Muscle of back (tissue), 11 donors: ENCODE results near the gene ARSG. TPM values are rescaled to one million over a fixed set of nuclear protein-coding genes. Genes with fewer than 3 reads are reported as not detected.
A peak's percentile ranks its signal among the peaks of the same experiment; 100 is the strongest.

Experiments
- DNase-seq, 3 donors: peaks; one replicate each; pipeline versions ENCODE4 v3.0.0 to v3.0.0-alpha.2; 2013
- polyA plus RNA-seq, 10 donors: library from polyadenylated mRNA; unstranded; fragments of 120-200 nt; gene quantifications; one replicate each; pipeline ENCODE4 v1.2.1, GENCODE V29; 2013; ENCODE audit not compliant: insufficient read length in 10 of 10

Gene ARSG
- polyA plus RNA-seq, 10 donors, result 2.2 to 4.3 (median 3.1) TPM

DNA sequence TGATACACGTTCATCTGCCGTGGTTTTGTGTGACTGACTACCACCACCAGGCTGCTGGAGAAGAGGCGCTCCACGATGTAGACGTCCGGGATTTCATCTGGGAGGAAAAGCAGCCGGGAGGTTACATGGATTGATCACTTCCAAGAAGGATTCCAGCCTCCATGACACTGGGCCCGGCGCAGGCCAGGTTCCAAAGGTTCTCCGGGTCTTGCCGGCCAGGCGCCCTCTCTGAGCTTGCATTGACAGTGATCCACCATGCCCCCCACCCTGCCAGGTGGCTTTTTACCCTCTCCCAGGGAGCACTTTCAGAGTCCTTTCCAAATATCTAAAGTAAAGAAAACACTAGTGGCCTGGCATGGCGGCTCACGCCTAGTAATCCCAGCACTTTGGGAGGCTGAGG lies 159.5 kb downstream of the ARSG start:
- no peak for DNase-seq

DNA sequence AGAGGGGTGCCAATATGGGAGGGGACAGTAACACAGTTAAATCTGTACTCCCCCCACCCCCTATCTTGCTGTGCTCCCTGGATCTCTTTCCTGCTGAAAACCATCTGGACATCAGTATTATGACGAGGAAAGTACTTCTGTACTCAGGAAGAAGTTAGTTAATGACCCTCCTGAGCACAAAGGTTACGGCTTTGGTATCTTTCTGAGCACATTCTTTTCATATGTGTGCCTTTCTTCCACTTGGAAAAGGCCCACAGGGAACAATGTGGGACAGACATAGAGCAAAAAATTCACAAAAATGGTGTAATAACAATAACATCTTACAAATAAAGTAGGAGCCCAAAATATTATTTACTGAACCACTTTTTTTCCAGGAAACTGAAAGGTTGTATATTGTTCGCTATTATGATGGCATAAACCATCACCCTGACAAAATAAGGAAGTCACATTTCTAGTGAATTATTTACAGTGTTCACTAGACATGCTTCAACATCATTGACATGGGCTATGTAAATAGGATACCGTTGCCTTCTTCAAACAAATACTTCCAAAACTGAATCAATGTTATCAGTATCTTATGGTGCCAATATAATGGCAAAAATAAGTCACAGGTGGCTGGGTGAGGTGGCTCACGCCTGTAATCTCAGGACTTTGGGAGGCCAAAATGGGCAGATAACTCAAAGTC lies 160.5 kb downstream of the ARSG start:
- DNase-seq, result peak in 1 of 3 donors; percentile 43

DNA sequence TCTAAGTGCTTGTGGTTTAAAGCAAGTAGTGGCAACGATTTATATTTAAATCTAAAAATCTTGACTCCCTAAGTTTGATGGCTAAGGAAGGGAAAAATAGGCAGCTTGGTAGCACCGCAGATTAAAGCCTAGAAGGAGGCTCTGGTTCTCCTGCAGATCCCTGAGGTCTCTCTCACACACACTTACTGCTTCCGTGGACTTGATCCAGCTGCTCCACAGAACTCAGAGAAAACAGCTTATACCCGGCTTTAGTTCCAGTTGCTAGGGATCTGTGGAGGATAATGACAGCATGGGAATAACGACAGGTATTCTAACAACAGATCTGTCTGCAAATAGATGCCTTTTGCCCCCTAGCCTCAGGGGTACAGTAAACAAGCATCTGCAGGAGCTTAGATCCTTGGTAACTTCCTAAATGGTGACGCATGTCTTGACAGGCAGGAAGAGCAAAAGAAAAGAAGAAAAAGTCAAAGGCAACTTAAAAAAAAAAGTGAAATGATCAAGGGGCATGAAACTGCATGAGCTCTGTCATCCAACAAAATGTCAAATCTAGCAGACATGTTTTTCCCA lies 161.5 kb downstream of the ARSG start:
- peak in 1 of 3 donors; percentile 44 for DNase-seq

DNA sequence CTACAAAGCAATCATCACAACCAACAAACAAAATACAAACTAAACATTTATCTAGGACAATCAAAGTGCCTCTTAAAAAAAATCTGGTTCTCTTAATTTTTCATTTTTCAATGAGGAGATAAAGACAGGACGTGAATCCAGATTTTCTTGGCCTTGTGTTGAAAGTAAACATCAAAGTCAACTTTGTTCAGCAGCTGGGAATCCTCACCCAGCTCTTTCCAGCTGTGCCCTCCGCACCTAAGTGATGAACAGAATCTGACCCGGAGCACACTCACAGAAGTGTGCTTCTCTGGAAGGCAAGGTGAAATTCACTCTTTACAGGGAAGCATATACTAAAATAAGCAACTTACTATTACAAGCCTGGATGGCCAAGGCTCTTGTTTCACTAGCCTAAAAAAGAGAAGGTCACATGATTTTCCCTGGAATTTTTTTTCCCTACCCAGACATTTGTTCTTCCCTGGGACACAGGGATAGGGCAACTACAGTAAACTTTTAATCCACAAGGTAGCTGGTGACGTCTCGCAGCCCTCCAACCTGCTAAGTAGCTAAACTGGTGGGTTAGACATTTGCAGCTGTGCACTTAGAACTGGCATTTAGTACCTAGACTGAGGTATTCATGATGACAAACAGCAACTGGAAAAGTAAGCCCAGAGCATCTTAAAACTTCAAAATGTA lies 162.8 kb downstream of the ARSG start:
- no peak for DNase-seq

DNA sequence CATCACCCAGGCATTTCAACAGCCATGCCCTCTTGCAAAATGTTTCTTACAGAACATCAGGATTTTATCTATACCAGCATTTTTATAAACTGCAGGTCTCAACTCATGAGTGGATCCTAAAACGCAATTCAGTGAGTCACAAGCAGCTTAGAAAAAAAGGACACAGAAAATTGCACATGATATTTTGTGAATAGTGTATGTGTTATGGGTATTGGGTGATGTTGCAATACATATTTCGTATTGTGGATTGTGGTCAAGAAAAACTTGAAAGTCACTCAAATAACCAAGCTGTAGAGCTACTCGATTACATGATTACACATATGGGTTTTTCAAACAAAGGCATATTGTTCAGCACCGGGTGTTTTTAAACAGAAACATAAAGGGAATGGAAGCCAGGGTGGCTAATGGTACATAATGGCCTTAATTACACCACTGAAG lies 164.6 kb downstream of the ARSG start:
- peak in 1 of 3 donors; percentile 39 for DNase-seq

DNA sequence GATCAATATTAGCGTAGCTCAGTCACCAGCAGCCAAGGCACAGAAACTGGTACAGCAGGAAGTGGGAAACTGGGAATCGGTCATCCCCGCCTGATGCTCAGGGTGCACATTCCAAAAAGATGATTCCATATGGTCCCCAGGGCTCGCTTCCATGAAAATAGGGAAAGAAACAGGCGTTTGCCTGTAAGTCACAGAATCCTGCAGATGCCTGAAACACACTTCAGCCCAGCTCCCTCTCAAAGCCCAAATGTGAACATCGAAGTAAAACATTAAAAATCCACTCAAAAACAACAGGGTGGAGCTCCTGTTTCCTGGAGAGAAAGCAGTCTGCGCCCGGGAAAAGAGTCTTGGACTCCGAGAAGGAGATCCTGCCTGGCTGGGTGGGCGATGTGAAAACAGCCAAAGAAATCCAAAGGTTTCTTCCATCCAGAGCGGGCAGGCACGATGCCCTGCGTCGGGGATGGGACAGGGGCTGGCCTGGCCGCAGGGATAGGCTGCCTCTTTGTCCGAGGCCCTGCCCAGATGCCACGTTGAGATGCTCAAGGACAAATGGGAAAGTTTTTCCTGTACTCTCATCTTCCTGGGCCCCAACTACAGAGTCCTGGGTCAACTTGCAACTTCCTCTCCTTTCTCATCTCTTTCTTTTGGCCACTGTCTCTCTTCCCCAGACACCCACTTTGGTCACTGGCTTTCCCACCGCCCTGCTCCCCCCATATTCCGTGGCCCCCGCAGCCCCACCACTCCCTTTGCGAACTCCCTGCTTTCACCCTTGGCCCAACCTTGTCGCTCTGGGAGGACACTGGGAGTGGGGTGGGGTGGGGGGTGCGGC lies 165.3 kb downstream of the ARSG start:
- DNase-seq, result peak; percentile 86 to 95 (median 88)

DNA sequence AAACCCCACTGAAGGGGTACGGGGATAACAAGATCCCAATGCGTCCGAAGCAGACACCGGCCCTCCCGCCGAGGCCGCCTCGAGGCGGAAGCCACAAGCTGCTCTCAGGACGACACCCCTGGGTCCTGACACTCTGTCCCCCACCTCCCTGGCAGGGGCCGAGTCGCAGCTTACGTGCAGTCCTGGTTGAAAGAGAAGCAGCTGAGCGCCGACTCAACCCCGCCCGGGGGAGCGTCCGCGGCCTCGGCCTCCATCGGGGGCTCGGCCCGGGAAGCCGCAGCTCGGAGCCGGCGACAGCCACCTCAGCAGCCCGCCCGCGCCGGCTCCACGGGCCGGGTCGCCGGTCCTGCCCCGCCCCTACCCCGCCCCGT lies 165.9 kb downstream of the ARSG start, which contains the start of gene WIPI1:
Gene WIPI1, minus strand, starts transcription at position 329 of the 371 bp plus-strand sequence. Its CDS starts 75 bp downstream, at position 254.
- peak; percentile 39 to 85 (median 49) for DNase-seq

DNA sequence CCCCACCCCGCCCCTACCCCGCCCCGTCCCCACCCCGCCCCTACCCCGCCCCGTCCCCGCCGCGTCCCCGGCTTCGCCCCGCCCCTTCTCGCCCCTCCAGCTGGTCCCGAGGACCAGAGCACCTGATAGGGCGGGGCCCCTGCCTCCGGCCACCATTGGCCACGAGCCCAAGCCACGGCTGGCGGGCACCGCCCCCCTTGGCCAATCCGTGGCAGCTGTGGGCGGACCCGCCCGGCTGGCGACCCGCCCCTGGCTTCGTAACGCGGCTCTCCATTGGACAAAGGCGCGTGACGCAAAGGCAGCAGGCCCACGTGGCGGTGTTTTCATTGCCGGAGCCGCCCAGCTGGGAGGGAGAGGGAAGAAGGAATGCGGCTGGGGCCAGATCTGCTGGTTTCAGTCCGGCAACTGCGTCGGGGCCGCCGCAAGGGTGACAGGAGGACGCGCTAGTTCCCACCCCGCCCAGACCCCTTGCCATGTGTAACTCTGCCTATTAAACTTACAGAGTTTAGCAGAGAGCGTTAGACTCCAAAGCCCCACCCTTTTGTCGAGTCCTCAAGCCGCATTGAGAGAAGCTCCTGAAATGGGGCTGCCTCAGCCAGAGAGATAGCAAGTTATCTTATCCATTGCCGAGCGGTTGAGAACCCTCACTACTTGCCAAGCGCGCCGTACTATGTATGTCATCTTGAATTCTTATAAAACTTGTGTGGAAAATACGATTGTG lies 166.4 kb downstream of the ARSG start:
- DNase-seq, result peak; percentile 99

DNA sequence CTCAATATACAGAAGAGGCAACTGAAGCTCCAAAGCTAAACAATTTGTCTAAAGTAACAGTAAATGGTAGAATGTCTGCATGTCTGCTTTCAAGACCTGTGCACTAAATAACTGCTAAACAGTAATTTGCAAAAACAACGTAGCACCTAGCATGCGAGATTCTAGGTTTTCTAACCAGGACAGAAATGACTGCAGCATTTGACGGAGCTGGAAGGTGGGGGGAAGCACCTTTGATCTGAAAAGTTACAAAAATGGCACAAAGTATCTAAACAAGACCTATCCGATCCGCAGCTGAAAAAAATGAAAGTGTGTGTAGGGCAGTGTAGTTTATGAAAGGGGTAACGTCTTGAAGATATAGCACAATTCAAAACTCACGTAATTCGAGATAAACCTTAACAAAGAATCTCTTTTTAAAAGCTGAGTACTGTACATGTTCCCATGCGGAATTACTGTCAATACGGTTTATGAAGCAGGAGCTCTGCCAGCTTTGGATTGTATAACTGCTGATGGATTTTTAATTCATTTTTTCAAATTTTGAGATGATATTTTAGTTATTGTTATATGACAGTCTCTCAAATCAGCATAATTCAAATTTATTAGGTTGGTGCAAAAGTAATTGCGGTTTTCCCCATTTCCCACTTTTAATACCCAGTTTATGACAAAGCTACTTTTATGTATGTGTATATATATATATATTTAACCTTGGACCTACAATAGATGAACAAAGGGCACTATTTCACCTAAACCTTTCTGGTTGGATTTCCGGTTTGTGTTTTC lies 167.2 kb downstream of the ARSG start:
- no peak for DNase-seq

DNA sequence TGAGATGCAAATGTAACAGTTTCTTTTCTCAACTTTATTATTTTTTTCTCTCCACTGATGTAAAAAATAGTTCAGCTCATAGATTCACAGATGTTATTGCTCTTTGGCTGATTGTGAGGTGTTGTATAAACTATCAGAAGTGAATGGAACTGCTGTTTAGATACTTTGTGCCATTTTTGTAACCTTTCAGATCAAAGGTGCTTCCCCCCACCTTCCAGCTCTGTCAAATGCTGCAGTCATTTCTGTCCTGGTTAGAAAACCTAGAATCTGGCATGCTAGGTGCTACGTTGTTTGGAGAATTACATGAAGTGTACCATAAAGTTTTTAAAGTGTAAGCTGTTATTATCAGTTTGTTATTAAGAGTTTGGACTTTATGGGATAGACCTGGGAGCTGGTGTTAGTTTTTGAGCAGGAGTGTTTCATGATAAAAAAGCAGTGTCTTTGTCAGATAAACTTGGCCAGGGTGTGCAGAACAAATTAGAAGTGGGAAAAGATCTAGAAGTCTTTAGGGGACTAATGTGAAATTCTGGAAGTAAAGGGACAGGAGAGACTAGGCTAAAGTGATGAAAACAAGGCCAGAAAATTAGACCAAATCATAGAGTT lies 167.8 kb downstream of the ARSG start:
- DNase-seq, result no peak

DNA sequence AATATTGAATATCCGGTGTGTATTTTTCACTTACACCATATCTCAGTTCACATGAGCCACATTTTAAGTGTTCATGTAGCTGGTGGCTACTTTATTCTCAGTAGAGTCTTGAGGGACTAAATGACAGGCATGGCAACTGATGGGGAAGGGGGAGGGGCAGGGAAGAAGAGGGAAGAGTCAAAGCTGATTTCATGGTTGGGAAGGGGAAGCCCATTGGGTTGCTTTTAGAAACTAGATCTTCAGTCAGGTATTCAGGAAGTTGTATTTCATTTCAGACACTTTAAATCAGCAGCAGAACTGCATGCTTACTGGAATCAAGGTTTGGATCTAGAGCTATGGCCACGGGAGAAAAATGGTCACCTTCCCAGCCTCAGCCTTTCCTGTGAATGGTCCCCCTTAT lies 168.9 kb downstream of the ARSG start:
- no peak for DNase-seq

DNA sequence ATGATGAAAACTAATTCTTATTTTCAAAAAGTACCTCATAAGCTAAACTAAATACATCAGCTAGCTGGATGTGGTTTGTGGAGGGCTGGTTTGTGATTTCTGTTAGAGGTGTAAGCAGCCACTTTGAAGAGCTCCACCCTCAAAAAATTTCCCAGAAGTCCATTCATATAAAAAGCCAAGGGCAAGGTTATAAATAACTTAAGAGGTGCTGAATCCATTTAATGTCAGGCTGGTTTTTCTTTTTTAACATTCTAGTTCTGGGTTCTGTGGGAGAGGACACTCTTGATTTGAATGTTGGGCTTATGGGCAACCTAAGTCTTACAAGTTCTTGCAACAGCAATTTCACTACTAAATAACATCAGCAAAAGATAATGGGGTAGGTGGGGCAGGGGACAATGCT lies 169.4 kb downstream of the ARSG start:
- DNase-seq, result no peak

DNA sequence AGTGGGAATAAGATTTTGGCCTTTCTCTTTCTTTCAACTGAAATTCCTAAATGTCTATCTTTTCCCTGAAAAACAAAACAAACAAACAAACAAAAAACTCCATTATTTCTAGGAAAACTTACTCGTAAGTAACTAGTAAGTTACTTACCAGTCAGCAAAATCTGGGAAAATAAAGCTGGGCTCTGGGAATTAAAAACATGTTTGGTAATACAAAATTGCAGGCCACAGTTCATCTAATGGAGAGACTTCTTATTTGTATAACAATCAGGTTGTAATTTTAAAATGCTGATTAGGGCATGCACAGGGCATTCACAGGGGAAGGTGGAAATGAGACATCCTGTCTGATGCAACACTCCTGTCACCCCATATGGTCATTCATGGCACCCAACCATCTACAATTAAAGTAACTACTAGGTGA lies 169.8 kb downstream of the ARSG start:
- DNase-seq, result no peak

DNA sequence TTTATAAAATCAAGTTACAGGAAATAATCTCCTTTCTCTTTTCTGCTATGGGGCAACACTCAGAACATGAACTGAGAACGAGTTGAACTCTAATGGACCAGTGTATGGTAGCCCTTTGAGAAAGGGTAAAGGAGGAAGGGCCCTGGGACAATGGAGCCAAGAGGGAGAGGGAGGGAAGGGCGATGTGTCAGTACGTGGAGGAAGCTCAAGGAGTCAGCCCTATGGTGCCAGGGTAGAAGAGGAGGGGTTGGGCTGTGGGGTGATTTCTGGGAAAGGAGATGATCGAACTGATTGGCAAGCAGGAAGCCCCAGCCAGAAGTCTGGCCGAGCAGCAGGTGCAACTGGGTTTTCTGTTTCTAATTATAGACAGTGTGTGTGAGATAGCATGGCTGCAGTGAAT lies 170.3 kb downstream of the ARSG start:
- no peak for DNase-seq

DNA sequence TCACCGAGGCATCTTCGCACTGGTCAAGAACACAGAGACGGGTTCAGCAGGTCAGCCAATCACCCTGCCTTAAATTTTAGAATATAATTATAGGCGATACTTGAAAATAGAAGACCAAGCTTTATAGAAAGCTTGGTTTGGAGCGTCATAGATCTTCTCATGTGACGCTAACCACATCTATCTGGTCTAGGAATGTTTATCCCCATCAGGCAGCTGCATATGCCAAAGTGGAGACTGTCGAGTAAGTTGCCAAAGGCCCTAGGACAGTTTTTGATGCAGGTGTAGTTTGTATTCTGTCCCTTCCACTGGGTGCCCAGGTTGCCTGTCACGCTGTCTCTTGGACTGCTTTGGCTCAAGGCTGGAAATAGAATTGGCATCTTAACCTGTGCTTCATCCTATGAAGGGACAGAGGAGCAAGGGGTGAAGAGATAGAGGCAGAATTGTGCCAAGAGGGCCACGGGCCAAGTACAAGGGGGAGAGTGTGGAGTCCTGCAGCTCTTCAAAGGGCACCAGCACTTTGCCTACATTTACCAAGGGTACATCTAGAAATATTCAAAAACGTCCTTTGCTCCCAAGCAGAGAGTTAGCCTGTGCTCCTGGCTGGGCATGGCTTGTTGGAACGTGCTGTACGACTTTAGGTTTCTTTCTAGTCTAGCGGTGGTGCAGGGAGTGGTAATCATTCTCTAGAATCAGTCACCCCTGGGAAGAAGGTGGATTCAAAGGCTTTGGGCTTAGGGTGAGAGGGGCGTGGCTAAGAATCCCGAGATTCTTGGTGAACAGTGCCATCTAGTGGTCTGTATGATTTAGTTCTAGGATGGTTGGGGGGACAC lies 171.3 kb downstream of the ARSG start:
- peak; percentile 83 to 90 (median 87) for DNase-seq

DNA sequence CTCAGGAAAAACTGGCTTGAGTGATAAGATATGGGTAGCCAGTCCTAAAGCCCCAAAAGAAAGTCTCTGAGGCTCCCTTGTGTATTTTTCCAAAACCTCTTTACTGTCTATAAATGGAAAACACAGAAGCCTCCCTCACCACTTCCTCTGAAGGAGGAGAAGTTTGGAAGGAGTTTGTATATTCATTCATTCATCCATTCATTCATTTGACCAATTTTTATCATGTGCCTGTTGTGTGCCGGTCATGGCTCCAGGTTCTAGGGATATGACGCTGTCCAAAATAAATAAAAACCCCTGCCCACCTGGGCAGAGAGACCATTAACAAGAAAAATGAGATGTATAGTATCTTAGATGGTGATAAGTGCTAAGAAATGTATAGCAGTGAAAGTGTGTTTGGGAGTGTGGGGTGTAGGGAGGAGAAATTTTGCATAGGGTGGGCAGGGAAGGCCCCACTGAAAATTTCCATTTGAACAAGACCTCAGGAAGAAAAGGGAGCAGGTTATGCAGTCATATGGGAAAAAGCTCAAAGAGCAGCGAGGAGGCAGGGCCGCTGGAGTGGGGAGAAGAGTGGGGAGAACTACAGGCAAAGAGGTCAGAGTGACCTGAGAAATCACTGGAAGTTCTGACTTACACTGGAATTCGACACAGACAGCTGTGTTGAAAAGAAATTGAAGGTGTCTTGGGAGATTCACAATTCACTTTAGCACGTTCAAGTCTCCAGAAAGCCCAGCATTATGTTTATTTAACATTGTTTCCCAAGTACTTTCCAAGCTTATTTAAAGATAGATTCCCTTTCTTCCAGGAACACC lies 172.1 kb downstream of the ARSG start:
- peak in 1 of 3 donors; percentile 63 for DNase-seq

DNA sequence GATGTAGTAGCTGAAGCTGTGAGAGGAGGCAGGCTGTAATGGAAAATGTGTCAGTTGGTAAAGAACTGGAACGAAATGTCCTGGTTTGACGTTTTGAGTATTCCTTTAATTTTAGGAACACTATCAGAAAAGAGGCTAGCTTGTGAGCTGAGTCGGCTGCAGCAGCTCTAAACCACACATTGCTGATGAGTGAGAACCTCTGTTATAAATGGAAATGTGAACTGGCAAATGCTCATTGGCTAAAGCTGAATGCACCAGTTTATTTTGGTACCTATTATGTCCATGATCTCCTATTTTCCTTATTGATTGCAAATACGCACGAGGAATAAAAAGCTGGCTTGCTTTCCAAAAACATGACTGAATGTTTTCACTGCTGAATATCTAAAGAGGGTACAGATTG lies 177.0 kb downstream of the ARSG start:
- no peak for DNase-seq

DNA sequence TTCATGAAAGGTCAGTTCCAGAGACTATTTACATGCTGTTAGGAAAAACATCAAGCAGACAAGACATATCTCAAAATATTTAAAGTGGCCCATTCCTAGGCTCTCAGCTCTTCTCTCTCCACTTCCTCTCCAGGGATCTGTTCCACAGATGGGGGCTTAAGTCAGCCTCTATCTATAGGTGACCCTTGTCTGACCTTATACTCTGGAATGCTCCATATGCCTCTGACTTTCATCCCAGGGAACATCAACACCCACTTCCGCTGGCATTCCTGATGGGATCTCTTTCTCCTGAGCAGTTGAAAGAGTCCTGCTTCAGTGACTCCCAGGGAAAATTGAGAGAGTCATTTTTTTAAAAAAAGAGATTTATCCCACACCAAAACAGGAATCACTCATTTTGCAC lies 177.5 kb downstream of the ARSG start:
- peak in 2 of 3 donors; percentile 45 to 82 for DNase-seq
